Activated naive CD4-positive, alpha-beta T cell treated with anti-CD3 and anti-CD28 coated beads, Interleukin-2, amount 50 U/mL, for 72 hours (primary cell): ENCODE results near the gene GSTM5. TPM values are rescaled to one million over a fixed set of nuclear protein-coding genes. Genes with fewer than 3 reads are reported as not detected.
"Not testable (repeated sequence)": the region's sequence is repeated elsewhere in the genome, so short reads cannot be mapped to it uniquely, and the experiment has no call there.

Source experiments
- ATAC-seq, 2 donors: fragments of 150-1000 bp; cut with Tn5 transposase; 2 replicates each; pipeline ENCODE4 v1.10.0; 2021; ENCODE audit warnings: mild to moderate bottlenecking in 2 of 2, moderate library complexity in 2 of 2
- DNase-seq, 2 donors: peaks; one replicate each; pipeline ENCODE4 v3.0.0; 2021 to 2022; ENCODE audit warnings: low spot score in 2 of 2
- H3K27ac Mint-ChIP-seq, 2 donors: one replicate each; pipeline ENCODE4 v1.8.0; 2022; ENCODE audit warnings: mild to moderate bottlenecking in 2 of 2, mixed read lengths in 2 of 2
- H3K36me3 Mint-ChIP-seq, 2 donors: one replicate each; pipeline ENCODE4 v1.8.0; 2022; ENCODE audit warnings: mixed read lengths in 2 of 2
- H3K9me3 Mint-ChIP-seq, 2 donors: one replicate each; pipeline ENCODE4 v1.8.0; 2022; ENCODE audit warnings: mixed read lengths in 2 of 2
- total RNA-seq, 2 donors: library from RNA; stranded (reverse); gene quantifications; one replicate each; pipeline ENCODE4 v1.2.3, GENCODE V29; 2022

Gene GSTM5
- total RNA-seq, result under 1 TPM in 1 of 2 donors, not detected in 1; 0.89 TPM

DNA sequence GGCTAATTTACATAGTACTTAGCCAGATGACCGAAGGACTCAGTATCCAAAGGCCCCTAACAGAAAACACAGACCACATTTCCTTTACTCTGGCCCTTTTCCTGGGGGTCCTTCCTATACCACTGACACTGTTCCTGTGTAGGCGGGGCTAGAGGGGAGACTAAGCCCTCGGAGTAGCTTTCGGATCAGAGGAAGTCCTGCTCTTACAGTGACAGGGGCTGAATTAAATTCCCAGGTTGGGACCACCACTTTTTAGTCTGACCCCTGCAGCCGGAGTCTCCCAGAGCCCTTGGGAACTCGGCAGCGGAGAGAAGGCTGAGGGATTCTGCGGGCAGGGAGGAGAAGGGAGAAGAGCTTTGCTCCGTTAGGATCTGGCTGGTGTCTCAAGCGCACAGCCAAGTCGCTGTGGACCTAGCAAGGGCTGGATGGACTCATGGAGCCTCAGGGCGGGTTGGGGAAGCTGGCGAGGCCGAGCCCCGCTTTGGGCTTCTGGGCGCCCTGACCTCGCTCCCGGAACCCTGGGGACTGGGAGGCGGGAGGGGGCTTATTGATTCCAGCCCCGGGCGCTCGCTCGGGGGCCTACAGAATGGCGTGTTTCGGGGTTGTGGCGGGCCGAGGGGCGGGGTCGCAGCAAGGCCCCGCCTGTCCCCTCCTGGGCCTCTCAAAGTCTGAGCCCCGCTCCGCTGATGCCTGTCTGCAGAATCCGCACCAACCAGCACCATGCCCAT lies at the start of gene GSTM5:
GSTM5 (plus strand) TSS at position 659 of the 728 bp plus-strand sequence; CDS start at position 721, 62 bp downstream.
- DNase-seq (peak in 1 of 2 donors; percentile 13), ATAC-seq (peak in 1 of 2 donors; percentile 64)
- H3K27ac Mint-ChIP-seq, result peak within 1 kb of the TSS in 1 of 2 donors; percentile 44
- H3K9me3 Mint-ChIP-seq, H3K36me3 Mint-ChIP-seq: not testable (repeated sequence)

DNA sequence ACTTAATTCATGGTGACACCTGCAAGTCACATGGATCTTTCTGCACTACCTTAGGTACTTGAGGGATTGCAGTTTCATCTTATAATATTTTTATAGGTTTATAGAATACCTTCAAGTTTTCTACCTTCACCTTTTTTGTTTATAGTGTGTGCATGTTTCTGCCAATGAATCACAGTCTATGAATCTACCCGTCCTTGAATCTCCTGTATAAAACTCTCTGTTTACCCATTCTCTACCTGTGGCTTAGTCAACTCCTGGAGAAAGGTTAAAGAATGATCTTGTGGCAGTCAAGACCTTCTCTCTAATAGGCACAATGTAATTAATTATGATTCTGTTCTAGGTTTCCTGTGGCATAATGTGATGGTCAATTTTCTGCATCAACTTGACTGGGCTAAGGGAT lies 47.4 kb upstream of the GSTM5 start:
- no peak for ATAC-seq
- DNase-seq, result no peak
- H3K27ac Mint-ChIP-seq, result no peak overlapping the region
- H3K36me3 Mint-ChIP-seq, result no peaks in the 10 kb centered on the region
- H3K9me3 Mint-ChIP-seq, result no peaks in the 10 kb centered on the region

DNA sequence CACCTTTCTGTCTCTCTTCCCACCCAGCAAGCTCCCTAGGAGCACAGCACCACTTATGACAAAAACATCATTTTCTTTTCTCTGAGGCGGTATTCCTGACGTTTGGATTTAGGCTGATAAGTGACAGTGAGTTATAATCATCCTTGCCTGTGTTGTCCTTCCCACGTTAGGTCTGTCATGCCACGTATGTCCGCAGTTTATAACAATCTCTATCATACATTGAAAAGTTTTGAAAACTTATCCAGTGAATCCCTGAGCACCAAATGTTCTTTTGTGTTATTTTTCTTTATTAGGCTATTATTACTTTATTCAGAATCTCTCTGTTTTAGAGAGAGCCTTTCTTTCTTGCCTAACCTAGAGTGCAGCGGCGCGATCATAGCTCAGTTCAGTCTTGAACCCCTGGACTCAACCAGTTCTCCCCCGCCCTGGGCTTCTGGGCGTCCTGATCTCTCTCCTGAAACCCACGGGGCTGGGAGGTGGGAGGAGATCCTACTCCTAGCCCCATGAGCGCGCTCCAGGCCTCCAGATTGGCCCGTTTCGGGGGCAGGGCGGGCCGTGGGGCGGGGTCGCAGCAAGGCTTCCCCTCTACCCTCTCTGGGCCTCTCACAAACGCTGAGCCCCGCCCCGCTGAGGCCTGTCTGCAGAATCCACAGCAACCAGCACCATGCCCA lies 44.5 kb upstream of the GSTM5 start, which contains the start of gene GSTM2:
GSTM2 (plus strand) TSS at position 606 of the 671 bp plus-strand sequence; CDS start at position 665, 59 bp downstream.
- peak within 1 kb of the TSS; percentile 56 to 91 for H3K27ac Mint-ChIP-seq
- peaks cover 0 to 7% of the 10 kb centered on the region in 2 donors for H3K9me3 Mint-ChIP-seq
- DNase-seq (peak; percentile 67 to 93), ATAC-seq (peak; percentile 97 to 100)
- peaks cover 0 to 10% of the 10 kb centered on the region in 2 donors for H3K36me3 Mint-ChIP-seq

DNA sequence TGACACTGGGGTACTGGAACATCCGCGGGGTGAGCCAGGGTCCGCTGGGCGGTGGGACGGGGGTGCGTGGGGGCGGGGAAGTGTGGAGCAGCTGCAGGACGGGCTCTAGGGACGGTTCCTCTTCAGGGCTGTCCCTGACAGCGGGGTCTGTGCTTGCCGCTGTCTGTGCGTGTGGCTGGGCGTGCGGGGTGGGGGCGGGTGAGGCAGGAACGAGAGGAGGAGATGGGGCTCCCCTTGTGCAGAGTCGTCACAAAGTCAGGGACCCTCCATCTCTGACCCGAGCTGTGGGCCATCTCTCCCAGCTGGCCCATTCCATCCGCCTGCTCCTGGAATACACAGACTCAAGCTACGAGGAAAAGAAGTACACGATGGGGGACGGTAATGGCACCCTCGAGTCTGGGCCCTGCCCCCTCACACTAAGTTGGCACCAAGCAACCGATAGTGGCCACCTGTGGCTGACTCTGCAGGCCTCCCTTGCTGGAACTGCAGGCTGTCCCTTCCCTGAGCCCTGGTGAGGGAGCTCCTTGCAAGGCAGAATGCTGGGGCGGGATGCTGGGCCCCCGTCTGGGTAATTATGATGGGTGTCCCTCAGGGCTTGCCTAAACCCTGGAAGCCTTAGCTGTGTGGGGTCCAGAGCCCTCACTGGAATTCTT lies 43.8 kb upstream of the GSTM5 start:
- ATAC-seq (no peak), DNase-seq (no peak)
- Mint-ChIP-seq H3K36me3 (peaks cover 0 to 10% of the 10 kb centered on the region in 2 donors), H3K27ac (peak overlapping the region in 1 of 2 donors; percentile 56), H3K9me3 (peaks cover 0 to 7% of the 10 kb centered on the region in 2 donors)

DNA sequence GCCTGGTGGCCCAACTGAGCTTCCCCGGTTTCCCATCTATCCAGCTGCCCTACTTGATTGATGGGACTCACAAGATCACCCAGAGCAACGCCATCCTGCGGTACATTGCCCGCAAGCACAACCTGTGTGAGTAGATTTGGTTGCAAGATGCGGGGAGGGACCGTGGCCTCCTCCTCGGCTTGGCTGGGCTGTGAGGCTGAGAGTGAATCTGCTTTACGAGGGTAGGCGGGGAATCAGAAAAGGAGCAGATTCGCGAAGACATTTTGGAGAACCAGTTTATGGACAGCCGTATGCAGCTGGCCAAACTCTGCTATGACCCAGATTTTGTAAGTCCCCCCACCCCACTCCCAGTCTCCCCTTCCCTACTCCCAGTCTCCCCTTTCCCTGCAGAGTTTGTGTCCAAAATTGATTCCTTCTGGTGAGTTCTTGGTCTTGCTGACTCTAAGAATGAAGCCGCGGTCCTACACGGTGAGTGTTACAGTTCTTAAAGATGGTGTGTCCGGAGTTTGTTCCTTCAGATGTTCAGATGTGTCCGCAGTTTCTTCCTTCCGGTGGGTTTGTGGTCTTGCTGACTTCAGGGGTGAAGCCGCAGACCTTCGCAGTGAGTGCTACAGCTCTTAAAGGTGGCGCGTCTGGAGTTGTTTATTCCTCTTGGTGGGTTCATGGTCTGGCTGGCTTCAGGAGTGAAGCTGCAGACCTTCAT lies 42.7 kb upstream of the GSTM5 start:
- no peak overlapping the region for H3K27ac Mint-ChIP-seq
- ATAC-seq, result no peak
- no peak for DNase-seq
- H3K36me3 Mint-ChIP-seq, result peaks cover 0 to 10% of the 10 kb centered on the region in 2 donors
- peaks cover 0 to 7% of the 10 kb centered on the region in 2 donors for H3K9me3 Mint-ChIP-seq

DNA sequence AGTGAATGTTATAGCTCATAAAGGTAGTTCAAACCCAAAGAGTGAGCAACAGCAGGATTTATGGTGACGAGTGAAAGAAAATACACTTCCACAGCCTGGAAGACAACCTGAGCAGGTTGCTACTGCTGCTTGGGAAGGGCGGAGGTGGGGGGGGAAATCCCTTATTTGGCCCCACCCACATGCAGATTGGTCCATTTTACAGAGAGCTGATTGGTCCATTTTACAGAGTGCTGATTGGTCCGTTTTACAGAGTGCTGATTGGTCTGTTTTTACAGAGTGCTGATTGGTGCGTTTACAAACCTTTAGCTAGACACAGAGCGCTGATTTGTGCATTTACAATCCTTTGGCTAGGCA lies 42.1 kb upstream of the GSTM5 start:
- ATAC-seq, H3K9me3 Mint-ChIP-seq, DNase-seq: not testable (repeated sequence)
- peaks cover 0 to 10% of the 10 kb centered on the region in 2 donors for H3K36me3 Mint-ChIP-seq
- H3K27ac Mint-ChIP-seq, result peak overlapping the region in 1 of 2 donors; percentile 18

DNA sequence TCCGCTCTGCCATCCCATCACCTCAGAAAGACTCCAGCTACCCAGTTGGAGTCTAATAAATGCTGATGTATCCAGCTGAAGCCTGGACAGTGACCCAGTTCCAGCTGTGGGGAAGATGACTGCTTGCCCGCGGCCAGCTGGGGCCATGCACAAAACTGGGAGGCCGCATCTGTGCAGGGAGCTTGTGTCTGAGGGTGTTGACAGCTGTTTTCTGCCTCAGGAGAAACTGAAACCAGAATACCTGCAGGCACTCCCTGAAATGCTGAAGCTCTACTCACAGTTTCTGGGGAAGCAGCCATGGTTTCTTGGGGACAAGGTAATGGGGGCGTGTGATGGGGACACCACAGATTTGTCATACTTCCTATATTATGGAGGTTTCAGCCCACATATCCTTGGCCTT lies 41.0 kb upstream of the GSTM5 start:
- Mint-ChIP-seq H3K27ac (peak overlapping the region in 1 of 2 donors; percentile 18), H3K36me3 (peaks cover 0 to 10% of the 10 kb centered on the region in 2 donors), H3K9me3 (peaks cover 0 to 7% of the 10 kb centered on the region in 2 donors)
- ATAC-seq (no peak), DNase-seq (no peak)

DNA sequence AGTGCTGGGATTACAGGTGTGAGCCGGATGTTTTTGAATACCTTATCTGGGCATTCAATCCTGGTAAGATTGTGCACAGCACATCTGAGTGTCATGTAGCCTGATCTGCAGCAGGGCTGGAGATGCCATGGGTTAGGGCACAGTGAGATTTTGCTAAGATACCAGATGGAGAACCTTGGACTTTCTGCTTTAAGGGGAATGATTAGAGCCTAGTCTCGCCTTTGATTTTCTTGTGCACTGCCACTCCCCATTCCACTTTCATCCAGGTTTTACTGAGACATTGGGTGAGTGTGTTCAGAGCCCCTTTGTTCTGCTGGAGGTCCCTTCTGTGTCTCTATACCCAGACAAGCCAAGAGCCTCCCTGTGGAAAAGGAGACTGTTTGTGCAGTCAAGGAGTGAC lies 38.2 kb upstream of the GSTM5 start:
- not testable (repeated sequence) for DNase-seq, H3K9me3 Mint-ChIP-seq, H3K27ac Mint-ChIP-seq, ATAC-seq
- H3K36me3 Mint-ChIP-seq, result peaks cover 0 to 10% of the 10 kb centered on the region in 2 donors

DNA sequence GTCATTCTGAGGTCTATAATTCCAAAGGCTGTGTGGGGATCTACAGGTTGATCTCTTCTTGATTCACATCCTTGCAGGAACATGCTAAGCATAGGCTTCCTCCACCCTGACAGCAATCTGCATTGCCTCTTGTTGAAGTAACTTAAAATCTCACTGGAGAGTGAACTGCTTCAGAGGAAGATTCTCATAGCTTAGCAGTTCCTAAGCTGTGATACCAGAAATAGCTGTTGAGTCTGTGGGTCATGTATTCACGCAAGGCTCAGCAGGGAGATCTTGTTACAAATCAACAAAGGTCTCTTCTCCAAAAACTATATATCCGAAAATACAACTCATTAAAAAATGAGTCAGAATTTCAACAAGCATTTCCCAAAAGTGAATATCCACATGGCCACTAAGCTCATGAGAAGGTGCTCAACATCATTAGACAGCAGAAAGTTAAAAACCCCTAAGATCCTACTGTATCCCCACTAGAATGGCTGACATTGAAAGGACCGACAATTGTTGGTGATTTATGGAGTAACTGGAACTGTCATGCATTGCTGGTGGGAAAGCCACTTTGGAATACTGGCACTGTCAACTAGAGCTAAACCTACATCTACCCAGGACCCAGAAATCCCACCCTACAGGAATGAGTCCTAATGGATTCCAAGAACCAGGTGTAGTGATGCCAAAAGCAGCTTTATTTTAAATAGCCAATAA lies 35.2 kb upstream of the GSTM5 start:
- not testable (repeated sequence) for H3K36me3 Mint-ChIP-seq, DNase-seq, H3K27ac Mint-ChIP-seq, ATAC-seq, H3K9me3 Mint-ChIP-seq

DNA sequence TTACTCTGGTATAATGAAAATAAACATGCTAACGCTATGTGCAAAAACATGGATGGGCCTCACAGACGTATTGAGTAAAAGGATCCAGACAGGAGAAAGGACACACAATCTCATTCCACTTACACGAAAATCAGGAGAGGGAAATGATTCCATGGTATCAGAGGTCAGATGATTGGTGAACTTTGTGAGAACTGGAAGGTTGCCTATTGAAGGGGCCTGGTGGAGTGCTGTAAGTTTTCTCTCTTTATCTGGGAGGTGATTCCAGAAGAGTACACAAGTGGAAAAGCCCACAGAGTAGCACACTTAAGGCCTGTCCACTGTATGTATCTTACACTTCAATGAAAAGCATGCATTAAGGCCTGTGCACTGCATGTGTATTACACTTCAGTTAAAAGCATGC lies 34.6 kb upstream of the GSTM5 start:
- Mint-ChIP-seq H3K36me3 (no peaks in the 10 kb centered on the region), H3K27ac (no peak overlapping the region), H3K9me3 (no peaks in the 10 kb centered on the region)
- DNase-seq (no peak), ATAC-seq (no peak)

DNA sequence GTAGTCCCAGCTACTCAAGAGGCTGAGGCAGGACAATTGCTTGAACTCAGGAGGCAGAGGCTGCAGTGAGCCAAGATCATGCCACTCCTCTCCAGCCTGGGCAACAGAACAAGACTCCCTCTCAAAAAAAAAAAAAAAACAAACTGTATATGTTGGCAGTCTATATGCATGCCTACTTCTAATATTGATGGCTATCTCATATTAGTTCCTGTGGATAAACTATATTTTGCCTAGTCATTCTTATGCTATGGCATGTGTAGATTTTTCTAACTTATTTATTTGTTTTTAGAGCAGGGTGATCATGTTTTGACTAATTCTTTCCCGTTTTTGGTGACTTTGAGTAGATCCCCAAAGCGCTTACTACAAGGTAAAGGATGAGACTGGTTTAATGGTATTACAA lies 33.4 kb upstream of the GSTM5 start:
- H3K9me3 Mint-ChIP-seq, H3K27ac Mint-ChIP-seq, ATAC-seq, DNase-seq, H3K36me3 Mint-ChIP-seq: not testable (repeated sequence)

DNA sequence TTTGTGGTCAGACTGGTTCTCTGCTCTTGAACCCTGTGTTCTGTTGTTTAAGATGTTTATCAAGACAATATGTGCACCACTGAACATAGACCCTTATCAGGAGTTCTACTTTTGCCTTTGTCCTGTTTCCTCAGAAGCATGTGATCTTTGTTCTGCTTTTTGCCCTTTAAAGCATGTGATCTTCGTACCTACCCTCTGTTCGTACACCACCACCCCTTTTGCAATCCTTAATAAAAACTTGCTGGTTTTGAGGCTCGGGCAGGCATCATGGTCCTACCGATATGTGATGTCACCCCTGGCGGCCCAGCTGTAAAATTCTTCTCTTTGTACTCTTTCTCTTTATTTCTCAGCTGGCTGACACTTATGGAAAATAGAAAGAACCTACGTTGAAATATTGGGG lies 27.3 kb upstream of the GSTM5 start:
- not testable (repeated sequence) for H3K27ac Mint-ChIP-seq, DNase-seq, H3K9me3 Mint-ChIP-seq, ATAC-seq
- peaks cover 0 to 15% of the 10 kb centered on the region in 2 donors for H3K36me3 Mint-ChIP-seq

DNA sequence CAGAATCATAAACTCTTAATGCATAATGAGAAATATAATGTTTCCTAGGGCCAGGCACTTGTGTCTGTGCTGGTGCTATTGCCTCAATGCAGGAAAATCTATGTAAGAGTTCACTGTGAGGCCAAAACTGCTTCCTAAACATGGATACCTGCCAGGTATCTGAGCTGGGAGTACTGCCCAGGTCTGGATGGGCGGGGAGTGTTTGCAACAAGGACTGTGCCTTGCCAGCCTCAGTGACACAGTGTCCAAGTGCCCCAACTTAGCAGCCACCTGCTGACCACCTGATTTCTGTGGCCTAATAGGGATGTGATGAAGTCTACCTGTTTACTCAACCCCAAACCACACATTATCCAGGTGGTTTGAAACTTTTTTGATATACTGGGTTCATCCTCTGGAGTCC lies 26.7 kb upstream of the GSTM5 start:
- not testable (repeated sequence) for H3K9me3 Mint-ChIP-seq, ATAC-seq, H3K27ac Mint-ChIP-seq, DNase-seq
- H3K36me3 Mint-ChIP-seq, result peaks cover 0 to 22% of the 10 kb centered on the region in 2 donors

DNA sequence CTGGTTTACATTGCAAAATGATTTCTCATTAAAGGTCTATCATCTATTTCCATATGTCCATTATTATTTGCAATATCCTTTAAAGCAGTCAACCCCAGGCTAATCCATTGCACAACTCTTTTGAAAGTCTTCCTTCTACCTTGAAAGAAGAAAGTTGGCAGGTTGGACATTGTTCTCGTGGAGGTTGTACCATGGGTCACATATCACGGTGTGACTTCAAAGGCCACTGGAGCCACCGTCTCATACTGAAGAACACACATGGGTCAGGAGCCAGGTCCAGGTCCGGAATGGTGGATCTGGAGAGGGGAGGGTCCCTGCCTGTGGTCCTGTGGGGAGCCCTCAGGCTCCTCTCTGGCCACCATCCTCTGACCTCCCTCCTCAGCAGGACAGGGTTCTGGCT lies 26.2 kb upstream of the GSTM5 start:
- ATAC-seq, DNase-seq, H3K9me3 Mint-ChIP-seq, H3K27ac Mint-ChIP-seq: not testable (repeated sequence)
- H3K36me3 Mint-ChIP-seq, result peaks cover 0 to 26% of the 10 kb centered on the region in 2 donors

DNA sequence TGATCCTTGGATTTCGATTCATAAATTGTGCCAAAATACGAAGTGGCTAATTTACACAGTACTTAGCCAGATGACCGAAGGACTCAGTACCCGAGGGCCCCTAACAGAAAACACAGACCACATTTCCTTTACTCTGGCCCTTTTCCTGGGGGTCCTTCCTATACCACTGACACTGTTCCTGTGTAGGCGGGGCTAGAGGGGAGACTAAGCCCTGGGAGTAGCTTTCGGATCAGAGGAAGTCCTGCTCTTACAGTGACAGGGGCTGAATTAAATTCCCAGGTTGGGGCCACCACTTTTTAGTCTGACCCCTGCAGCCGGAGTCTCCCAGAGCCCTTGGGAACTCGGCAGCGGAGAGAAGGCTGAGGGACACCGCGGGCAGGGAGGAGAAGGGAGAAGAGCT lies 24.9 kb upstream of the GSTM5 start:
- H3K9me3 Mint-ChIP-seq, DNase-seq: not testable (repeated sequence)
- H3K36me3 Mint-ChIP-seq, result peaks cover 0 to 27% of the 10 kb centered on the region in 2 donors
- H3K27ac Mint-ChIP-seq, result peak overlapping the region in 1 of 2 donors; percentile 90
- peak in 1 of 2 donors; percentile 6 for ATAC-seq
